Keratinocyte (primary cell): ENCODE measurements around the gene KRT2.
"Not testable (repeated sequence)": the region's sequence is repeated elsewhere in the genome, so short reads cannot be mapped to it uniquely, and the experiment has no call there.

Experiments
- EZH2 ChIP-seq: IDR thresholded peaks from one replicate; pipeline ENCODE4 v1.6.1; 2012; ENCODE audit warnings: inconsistent platforms, mild to moderate bottlenecking, low read length, moderate library complexity
- TF ChIP-seq, protein P1 (sequence below), 3 experiments: IDR thresholded peaks in 1 of 3; conservative IDR thresholded peaks in 1 of 3; optimal IDR thresholded peaks in 1 of 3; 2 replicates in 2 of 3; 3 replicates in 1 of 3; pipeline versions ENCODE3 to v1.5.1; 2011; ENCODE audit warnings: low read length in 3 of 3, mild to moderate bottlenecking in 3 of 3, moderate library complexity in 2 of 3, control low read depth in 1 of 3, inconsistent platforms in 1 of 3; ENCODE audit not compliant: insufficient read depth in 2 of 3; ENCODE audit errors: extremely low read depth in 1 of 3

DNA sequence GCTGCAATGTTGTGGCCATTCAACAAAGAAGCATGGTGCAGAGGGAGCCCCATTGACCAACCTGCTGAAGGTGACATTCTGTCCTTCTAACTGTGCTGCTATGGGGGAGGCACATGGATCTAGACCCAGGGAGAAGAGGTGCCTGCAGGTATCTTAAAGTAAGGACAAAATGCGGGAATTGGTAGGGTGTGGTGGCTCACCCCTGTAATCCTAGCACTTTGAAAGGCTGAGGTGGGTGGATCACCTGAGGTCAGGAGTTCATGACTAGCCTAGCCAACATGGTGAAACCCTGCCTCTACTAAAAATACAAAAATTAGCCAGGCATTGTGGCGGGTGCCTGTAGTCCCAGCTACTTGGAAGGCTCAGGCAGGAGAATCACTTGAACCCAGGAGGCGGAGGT is 17.9 kb upstream of the KRT2 start:
- TF ChIP-seq, protein P1, sequence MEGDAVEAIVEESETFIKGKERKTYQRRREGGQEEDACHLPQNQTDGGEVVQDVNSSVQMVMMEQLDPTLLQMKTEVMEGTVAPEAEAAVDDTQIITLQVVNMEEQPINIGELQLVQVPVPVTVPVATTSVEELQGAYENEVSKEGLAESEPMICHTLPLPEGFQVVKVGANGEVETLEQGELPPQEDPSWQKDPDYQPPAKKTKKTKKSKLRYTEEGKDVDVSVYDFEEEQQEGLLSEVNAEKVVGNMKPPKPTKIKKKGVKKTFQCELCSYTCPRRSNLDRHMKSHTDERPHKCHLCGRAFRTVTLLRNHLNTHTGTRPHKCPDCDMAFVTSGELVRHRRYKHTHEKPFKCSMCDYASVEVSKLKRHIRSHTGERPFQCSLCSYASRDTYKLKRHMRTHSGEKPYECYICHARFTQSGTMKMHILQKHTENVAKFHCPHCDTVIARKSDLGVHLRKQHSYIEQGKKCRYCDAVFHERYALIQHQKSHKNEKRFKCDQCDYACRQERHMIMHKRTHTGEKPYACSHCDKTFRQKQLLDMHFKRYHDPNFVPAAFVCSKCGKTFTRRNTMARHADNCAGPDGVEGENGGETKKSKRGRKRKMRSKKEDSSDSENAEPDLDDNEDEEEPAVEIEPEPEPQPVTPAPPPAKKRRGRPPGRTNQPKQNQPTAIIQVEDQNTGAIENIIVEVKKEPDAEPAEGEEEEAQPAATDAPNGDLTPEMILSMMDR (optimal IDR thresholded peaks at IDR 0.05 in 1 of 3, IDR thresholded peaks at IDR 0.05 in 1 of 3, conservative IDR thresholded peaks at IDR 0.05 in 1 of 3; ENCODE audit: extremely low read depth in 1 of 3, insufficient read depth in 2 of 3, low read length in 3 of 3): not testable (repeated sequence)
- TF ChIP-seq EZH2: not testable (repeated sequence)
